ENCODE results near the gene SARM1.
"Not testable (repeated sequence)": the region's sequence is repeated elsewhere in the genome, so short reads cannot be mapped to it uniquely, and the experiment has no call there.

Gene SARM1

DNA sequence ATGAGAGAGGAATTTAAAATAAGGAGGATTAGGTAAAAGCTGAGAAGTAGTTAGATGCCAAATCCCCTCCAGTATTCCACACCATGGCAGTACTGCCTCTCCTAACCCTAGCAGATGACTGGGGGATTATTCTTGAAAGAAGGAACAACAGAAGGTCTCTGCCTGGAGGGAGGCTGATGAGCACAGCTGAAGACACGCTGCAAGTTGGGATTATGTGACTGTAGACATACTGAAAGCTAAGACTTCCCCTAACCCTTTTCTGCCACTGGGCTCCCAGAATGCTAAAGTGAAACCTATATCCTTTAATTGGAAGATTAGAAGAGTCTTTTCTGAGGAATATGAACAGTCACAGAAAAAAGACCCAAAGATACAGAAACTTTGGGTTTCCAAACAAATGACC lies 62.2 kb downstream of the SARM1 start:
- ATAC-seq (ENCODE audit: low read depth) (no peak), DNase-seq (ENCODE audit: low spot score) (no peak)
- no peaks in the 10 kb centered on the region for H3K9me3 ChIP-seq (ENCODE audit: severe bottlenecking)
- no peak overlapping the region for H3K4me3 ChIP-seq (ENCODE audit: severe bottlenecking)
- no peaks in the 10 kb centered on the region for H3K36me3 ChIP-seq (ENCODE audit: low read depth)
- TF ChIP-seq, protein P1, sequence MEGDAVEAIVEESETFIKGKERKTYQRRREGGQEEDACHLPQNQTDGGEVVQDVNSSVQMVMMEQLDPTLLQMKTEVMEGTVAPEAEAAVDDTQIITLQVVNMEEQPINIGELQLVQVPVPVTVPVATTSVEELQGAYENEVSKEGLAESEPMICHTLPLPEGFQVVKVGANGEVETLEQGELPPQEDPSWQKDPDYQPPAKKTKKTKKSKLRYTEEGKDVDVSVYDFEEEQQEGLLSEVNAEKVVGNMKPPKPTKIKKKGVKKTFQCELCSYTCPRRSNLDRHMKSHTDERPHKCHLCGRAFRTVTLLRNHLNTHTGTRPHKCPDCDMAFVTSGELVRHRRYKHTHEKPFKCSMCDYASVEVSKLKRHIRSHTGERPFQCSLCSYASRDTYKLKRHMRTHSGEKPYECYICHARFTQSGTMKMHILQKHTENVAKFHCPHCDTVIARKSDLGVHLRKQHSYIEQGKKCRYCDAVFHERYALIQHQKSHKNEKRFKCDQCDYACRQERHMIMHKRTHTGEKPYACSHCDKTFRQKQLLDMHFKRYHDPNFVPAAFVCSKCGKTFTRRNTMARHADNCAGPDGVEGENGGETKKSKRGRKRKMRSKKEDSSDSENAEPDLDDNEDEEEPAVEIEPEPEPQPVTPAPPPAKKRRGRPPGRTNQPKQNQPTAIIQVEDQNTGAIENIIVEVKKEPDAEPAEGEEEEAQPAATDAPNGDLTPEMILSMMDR (IDR thresholded peaks at IDR 0.05; ENCODE audit: poor library complexity, severe bottlenecking), result no peak
- H3K4me1 ChIP-seq (ENCODE audit: insufficient read depth, poor library complexity, severe bottlenecking), result peaks cover 3% of the 10 kb centered on the region
- no peaks in the 10 kb centered on the region for H3K27me3 ChIP-seq (ENCODE audit: insufficient read depth, poor library complexity, severe bottlenecking)
- no peak overlapping the region for H3K27ac ChIP-seq (ENCODE audit: poor library complexity, severe bottlenecking)

DNA sequence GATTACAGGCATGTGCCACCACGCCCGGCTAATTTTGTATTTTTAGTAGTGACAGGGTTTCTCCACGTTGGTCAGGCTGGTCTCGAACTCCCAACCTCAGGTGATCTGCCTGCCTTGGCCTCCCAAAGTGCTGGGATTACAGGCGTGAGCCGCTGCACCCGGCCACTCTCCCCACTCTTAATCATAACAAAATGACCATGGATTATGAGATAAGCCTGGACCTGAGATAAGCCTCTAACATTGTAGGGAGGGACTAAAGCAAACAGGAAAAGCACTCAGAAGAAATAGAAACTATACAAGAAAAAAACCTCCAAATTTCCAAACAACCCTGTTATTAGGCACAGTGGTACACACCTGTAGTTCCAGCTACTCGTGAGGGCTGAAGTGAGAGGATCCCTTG lies 62.8 kb downstream of the SARM1 start:
- H3K27me3 ChIP-seq (ENCODE audit: insufficient read depth, poor library complexity, severe bottlenecking); DNase-seq (ENCODE audit: low spot score); H3K27ac ChIP-seq (ENCODE audit: poor library complexity, severe bottlenecking); H3K36me3 ChIP-seq (ENCODE audit: low read depth); H3K9me3 ChIP-seq (ENCODE audit: severe bottlenecking); H3K4me1 ChIP-seq (ENCODE audit: insufficient read depth, poor library complexity, severe bottlenecking); H3K4me3 ChIP-seq (ENCODE audit: severe bottlenecking); ATAC-seq (ENCODE audit: low read depth): not testable (repeated sequence)

DNA sequence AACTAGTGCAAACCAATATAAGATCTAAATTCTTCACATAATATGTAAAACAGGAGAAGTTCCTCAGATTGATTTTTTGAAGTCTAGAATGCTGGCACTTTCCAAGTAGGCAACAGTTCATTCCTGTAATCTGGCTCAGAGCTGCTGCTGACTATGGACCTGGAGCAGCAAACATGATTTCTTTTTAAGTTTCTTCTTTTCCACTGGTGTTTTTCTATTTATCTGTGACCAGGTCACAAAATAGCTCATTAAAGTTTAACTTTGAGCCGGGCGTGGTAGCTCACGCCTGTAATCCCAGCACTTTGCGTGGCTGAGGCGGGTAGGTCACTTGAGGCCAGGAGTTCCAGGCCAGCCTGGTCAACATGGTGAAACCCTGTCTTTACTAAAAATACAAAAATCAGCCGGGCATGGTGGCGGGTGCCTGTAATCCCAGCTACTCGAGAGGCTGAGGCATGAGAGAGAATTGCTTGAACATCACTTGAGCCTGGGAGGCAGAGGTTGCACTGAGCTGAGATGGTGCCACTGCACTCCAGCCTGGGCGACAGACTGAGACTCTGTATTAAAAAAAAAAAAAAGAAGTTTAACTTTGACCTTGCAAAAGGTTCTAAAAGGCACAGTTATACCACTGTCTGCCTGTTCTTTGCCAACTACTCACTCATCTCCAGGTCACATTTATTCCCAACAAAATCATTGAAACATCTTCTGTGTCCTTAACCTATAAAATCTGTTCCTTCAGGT lies 72.6 kb downstream of the SARM1 start:
- DNase-seq (ENCODE audit: low spot score), result no peak
- Histone ChIP-seq H3K4me1 (ENCODE audit: insufficient read depth, poor library complexity, severe bottlenecking) (no peaks in the 10 kb centered on the region), H3K27me3 (ENCODE audit: insufficient read depth, poor library complexity, severe bottlenecking) (no peaks in the 10 kb centered on the region), H3K4me3 (ENCODE audit: severe bottlenecking) (no peak overlapping the region), H3K27ac (ENCODE audit: poor library complexity, severe bottlenecking) (no peak overlapping the region), H3K9me3 (ENCODE audit: severe bottlenecking) (no peaks in the 10 kb centered on the region), H3K36me3 (ENCODE audit: low read depth) (no peaks in the 10 kb centered on the region)
- no peak for ATAC-seq (ENCODE audit: low read depth)
- TF ChIP-seq, protein P1 (IDR thresholded peaks at IDR 0.05; ENCODE audit: poor library complexity, severe bottlenecking), result no peak

DNA sequence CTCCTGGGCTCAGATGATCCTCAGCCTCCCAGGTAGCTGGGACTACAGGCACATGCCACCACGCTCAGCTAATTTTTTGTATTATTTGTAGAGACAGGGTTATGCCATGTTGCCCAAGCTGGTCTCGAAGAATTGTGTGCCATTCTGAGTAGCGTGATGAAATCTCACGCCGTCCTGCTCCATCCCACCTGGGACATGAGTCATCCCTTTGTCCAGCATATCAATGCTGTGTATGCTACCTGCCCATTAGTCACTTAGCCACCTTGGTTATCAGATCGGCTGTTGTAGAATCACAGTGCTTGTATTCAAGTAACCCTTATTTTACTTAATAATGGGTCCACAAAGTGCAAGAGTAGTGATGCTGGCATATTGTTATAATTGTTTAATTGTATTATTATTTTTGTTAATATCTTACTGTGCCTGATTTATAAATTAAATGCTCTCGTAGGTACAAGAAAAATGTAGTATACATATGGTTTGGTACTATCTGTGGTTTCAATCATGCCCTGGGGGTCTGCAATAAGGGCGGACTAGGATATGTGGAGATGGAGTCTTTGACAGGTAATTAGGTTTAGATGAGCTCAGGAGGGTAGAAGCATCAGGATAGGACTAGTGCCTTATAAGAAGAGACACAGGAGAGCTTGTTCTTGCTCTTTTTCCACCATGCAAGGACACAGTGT lies 75.4 kb downstream of the SARM1 start:
- H3K4me1 ChIP-seq (ENCODE audit: insufficient read depth, poor library complexity, severe bottlenecking), result no peaks in the 10 kb centered on the region
- no peak overlapping the region for H3K4me3 ChIP-seq (ENCODE audit: severe bottlenecking)
- ATAC-seq (ENCODE audit: low read depth) (peak; percentile 97), DNase-seq (ENCODE audit: low spot score) (no peak)
- no peaks in the 10 kb centered on the region for H3K27me3 ChIP-seq (ENCODE audit: insufficient read depth, poor library complexity, severe bottlenecking)
- TF ChIP-seq, protein P1 (IDR thresholded peaks at IDR 0.05; ENCODE audit: poor library complexity, severe bottlenecking), result no peak
- H3K36me3 ChIP-seq (ENCODE audit: low read depth), result no peaks in the 10 kb centered on the region
- no peaks in the 10 kb centered on the region for H3K9me3 ChIP-seq (ENCODE audit: severe bottlenecking)
- no peak overlapping the region for H3K27ac ChIP-seq (ENCODE audit: poor library complexity, severe bottlenecking)

DNA sequence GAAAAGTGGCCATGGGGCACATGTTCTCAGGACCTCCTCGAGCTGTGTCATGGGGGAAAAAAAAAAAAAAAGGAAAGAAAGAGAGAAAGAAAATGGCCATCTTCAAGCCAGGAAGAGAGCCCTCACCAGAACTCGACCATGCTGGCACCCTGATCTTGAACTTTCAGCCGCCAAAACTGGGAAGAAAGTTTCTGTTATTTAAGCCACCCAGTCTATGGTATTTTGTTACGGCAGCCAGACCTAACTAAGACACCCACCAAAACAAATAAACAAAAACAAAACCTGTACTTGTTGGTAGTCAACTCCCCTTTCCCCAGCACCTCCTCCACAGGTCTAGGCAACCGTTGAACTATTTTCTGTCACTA lies 75.9 kb downstream of the SARM1 start:
- H3K4me3 ChIP-seq (ENCODE audit: severe bottlenecking), result no peak overlapping the region

More for the DNA sequence above, 75.9 kb downstream of the SARM1 start:
- TF ChIP-seq, protein P1 (IDR thresholded peaks at IDR 0.05; ENCODE audit: poor library complexity, severe bottlenecking), result no peak
- H3K27me3 ChIP-seq (ENCODE audit: insufficient read depth, poor library complexity, severe bottlenecking), result no peaks in the 10 kb centered on the region
- H3K27ac ChIP-seq (ENCODE audit: poor library complexity, severe bottlenecking), result no peak overlapping the region
- DNase-seq (ENCODE audit: low spot score) (no peak), ATAC-seq (ENCODE audit: low read depth) (no peak)
- H3K4me1 ChIP-seq (ENCODE audit: insufficient read depth, poor library complexity, severe bottlenecking), result no peaks in the 10 kb centered on the region
- no peaks in the 10 kb centered on the region for H3K9me3 ChIP-seq (ENCODE audit: severe bottlenecking)
- H3K36me3 ChIP-seq (ENCODE audit: low read depth), result no peaks in the 10 kb centered on the region

Data from RWPE2 (cell line).